DND-41 (cell line): ENCODE data around the gene SLC7A11.

Source experiments
- ATAC-seq: fragments of 200-7000 bp; cut with Tn5 transposase; 3 replicates; pipeline ENCODE4 v1.9.1; 2021; ENCODE audit warnings: low read depth; ENCODE audit not compliant: insufficient read depth
- DNase-seq: peaks from one replicate; pipeline ENCODE4 v3.0.0-alpha.2; 2020
- H2AFZ ChIP-seq: 2 replicates; pipeline ENCODE4 v1.6.0; 2012; ENCODE audit warnings: low read depth, low read length
- H3K27ac ChIP-seq: 2 replicates; pipeline ENCODE4 v1.5.1; 2012; ENCODE audit warnings: low read length, inconsistent platforms
- H3K27me3 ChIP-seq: fragments of 200-600 bp; sonication (generic); 2 replicates; pipeline ENCODE4 v1.6.0; 2012; ENCODE audit warnings: low read length, mild to moderate bottlenecking, inconsistent platforms; ENCODE audit not compliant: insufficient read depth, poor library complexity
- H3K36me3 ChIP-seq: 2 replicates; pipeline ENCODE4 v1.5.1; 2012; ENCODE audit warnings: low read length, inconsistent platforms; ENCODE audit not compliant: insufficient read depth
- H3K4me1 ChIP-seq: 2 replicates; pipeline ENCODE4 v1.5.1; 2012; ENCODE audit warnings: mild to moderate bottlenecking, low read length; ENCODE audit not compliant: insufficient read depth
- H3K4me2 ChIP-seq: 2 replicates; pipeline ENCODE4 v1.6.0; 2012; ENCODE audit warnings: mild to moderate bottlenecking, moderate library complexity, low read length, inconsistent platforms; ENCODE audit not compliant: insufficient read depth
- H3K4me3 ChIP-seq, 2 experiments: fragments of 200-600 bp in 1 of 2; shearing (Covaris generic) in 1 of 2; 2 replicates each; pipeline ENCODE4 v1.5.1; 2012 to 2016; ENCODE audit warnings: inconsistent platforms in 2 of 2, low read length in 2 of 2, mild to moderate bottlenecking in 2 of 2, low read depth in 1 of 2, moderate library complexity in 1 of 2
- H3K79me2 ChIP-seq: 2 replicates; pipeline ENCODE4 v1.6.0; 2012; ENCODE audit warnings: low read length, inconsistent platforms; ENCODE audit not compliant: insufficient read depth
- H3K9ac ChIP-seq: 2 replicates; pipeline ENCODE4 v1.6.0; 2012; ENCODE audit warnings: low read depth, mild to moderate bottlenecking, inconsistent platforms, low read length, moderate library complexity
- H3K9me3 ChIP-seq: 2 replicates; pipeline ENCODE4 v1.5.1; 2012; ENCODE audit warnings: low read length, moderate library complexity, mild to moderate bottlenecking, inconsistent platforms; ENCODE audit not compliant: insufficient read depth, severe bottlenecking
- H4K20me1 ChIP-seq: 2 replicates; pipeline ENCODE4 v1.6.0; 2012; ENCODE audit warnings: low read length; ENCODE audit not compliant: insufficient read depth
- EZH2 ChIP-seq: IDR thresholded peaks from 3 replicates; pipeline ENCODE4 v1.6.1; 2012; ENCODE audit warnings: borderline replicate concordance, low read depth, mild to moderate bottlenecking, moderate library complexity, low read length, inconsistent platforms; ENCODE audit not compliant: severe bottlenecking
- TF ChIP-seq, protein P1 (sequence below): IDR thresholded peaks from 2 replicates; pipeline ENCODE4 v1.5.1; 2012; ENCODE audit warnings: borderline replicate concordance, low read length, moderate library complexity, mild to moderate bottlenecking; ENCODE audit not compliant: poor library complexity, severe bottlenecking; ENCODE audit errors: extremely low read depth

Gene SLC7A11

DNA sequence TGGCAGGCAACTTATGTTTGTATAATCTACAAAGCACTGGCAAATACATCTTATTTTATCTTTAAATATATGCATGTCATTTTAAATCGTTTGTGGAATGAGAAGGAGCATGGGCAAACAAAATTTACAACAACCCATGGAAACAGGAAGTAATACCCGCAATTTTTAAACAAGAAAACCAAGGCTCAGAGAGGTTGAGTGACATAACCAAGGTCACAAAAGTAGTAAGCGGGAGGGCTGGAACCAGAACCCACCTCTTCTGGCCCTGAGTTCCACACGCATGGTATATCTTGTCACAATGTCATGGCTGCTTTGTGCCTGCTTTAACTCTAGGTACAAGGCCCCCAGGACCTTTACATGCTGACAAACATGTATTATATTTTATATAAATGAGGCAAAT, 52.9 kb downstream of the SLC7A11 start:
- H3K36me3 ChIP-seq: no peaks in the 10 kb centered on the region
- ATAC-seq: no peak
- no peak overlapping the region for H3K4me3 ChIP-seq
- no peak overlapping the region for H3K4me2 ChIP-seq
- no peaks in the 10 kb centered on the region for H3K79me2 ChIP-seq
- no peaks in the 10 kb centered on the region for H3K27me3 ChIP-seq
- H3K9ac ChIP-seq: no peak overlapping the region
- DNase-seq: no peak
- no peak overlapping the region for H2AFZ ChIP-seq
- no peaks in the 10 kb centered on the region for H3K9me3 ChIP-seq
- no peak overlapping the region for H3K27ac ChIP-seq
- no peak for TF ChIP-seq EZH2
- TF ChIP-seq, protein P1, sequence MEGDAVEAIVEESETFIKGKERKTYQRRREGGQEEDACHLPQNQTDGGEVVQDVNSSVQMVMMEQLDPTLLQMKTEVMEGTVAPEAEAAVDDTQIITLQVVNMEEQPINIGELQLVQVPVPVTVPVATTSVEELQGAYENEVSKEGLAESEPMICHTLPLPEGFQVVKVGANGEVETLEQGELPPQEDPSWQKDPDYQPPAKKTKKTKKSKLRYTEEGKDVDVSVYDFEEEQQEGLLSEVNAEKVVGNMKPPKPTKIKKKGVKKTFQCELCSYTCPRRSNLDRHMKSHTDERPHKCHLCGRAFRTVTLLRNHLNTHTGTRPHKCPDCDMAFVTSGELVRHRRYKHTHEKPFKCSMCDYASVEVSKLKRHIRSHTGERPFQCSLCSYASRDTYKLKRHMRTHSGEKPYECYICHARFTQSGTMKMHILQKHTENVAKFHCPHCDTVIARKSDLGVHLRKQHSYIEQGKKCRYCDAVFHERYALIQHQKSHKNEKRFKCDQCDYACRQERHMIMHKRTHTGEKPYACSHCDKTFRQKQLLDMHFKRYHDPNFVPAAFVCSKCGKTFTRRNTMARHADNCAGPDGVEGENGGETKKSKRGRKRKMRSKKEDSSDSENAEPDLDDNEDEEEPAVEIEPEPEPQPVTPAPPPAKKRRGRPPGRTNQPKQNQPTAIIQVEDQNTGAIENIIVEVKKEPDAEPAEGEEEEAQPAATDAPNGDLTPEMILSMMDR: no peak
- H4K20me1 ChIP-seq: no peaks in the 10 kb centered on the region
- no peaks in the 10 kb centered on the region for H3K4me1 ChIP-seq

DNA sequence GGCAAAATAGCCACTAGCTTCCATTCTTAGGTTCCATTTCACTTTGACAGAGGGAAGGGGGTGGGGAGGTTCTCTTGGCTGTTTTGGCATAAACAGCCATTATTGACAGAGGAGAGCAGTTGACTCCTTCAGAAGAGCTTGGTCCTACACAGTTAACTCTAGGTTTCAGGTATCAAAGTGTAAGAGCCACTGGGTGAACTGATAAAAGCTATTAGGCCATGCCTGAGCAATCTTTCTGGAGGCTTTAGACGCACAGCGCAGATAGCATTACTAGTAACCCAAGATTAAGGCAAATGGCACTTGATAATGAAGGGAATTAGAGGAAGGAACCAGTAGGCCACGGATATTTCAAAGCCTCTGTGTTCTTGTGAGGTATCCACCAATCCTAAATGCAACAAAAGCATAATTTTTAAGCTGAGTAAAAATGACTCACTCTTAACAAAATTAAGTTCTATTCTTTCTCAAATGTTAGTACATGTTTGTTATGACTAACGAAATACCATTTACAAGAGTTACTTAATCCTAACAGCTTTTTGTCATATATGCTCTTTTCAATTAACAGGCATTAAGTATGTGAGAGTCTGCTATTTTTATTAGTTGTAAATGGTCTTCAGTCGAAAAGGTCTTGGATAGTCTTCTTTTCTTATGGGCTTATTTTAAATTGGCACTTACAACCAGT, 53.6 kb downstream of the SLC7A11 start:
- DNase-seq: no peak
- no peak for TF ChIP-seq EZH2
- TF ChIP-seq, protein P1: no peak
- Histone ChIP-seq H3K36me3 (no peaks in the 10 kb centered on the region), H3K4me1 (no peaks in the 10 kb centered on the region), H3K9me3 (no peaks in the 10 kb centered on the region), H4K20me1 (no peaks in the 10 kb centered on the region), H3K4me2 (no peak overlapping the region), H3K4me3 (no peak overlapping the region), H3K9ac (no peak overlapping the region), H2AFZ (no peak overlapping the region), H3K27ac (no peak overlapping the region), H3K27me3 (no peaks in the 10 kb centered on the region), H3K79me2 (no peaks in the 10 kb centered on the region)
- no peak for ATAC-seq

DNA sequence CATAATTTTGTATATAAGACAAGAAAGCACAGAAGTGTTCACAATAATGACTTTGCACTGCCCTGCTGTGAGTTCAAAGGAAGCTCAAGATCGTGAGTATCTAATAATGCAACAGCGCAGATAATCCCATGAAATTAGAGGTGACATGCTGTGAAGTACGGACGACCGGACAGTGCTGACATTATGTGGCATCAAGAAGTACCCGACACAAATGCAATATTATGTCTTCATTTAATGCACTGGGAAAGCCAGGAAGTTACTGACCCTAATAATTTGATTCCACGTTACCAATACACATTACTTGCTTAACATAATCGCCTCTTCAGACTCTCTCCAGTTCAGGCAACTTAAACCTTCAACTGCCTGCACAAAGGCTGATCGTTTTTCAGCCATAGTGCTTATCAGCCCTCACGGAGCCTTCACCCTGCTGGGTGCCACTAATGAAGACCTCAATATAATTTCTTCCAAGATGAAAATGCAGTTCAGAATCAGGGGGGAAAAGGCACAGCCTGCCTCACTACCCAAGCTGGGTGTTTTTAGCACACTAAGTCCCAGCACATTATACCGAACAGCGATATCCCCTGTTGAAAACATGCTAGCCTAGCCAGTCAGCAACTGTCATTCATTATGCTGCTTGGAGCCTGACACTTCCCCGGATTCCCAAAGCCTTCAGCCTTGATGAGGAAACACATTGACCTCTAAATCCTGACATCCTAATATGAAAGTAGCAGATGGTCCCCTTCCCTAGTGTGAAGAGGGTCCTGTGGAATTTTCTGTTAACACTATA, 56.1 kb downstream of the SLC7A11 start:
- Histone ChIP-seq H2AFZ (no peak overlapping the region), H4K20me1 (no peaks in the 10 kb centered on the region)
- no peak for DNase-seq

More for the DNA sequence above, 56.1 kb downstream of the SLC7A11 start:
- Histone ChIP-seq H3K27ac (no peak overlapping the region), H3K9ac (no peak overlapping the region), H3K9me3 (no peaks in the 10 kb centered on the region), H3K36me3 (peaks cover 9% of the 10 kb centered on the region; the same call in 1 of the 2 replicates), H3K79me2 (no peaks in the 10 kb centered on the region), H3K4me1 (no peaks in the 10 kb centered on the region), H3K27me3 (no peaks in the 10 kb centered on the region), H3K4me2 (no peak overlapping the region), H3K4me3 (no peak overlapping the region)
- no peak for ATAC-seq
- TF ChIP-seq, protein P1: no peak
- no peak for TF ChIP-seq EZH2
